Coronary artery (tissue), 2 donors: ENCODE measurements around the gene DDO.

ENCODE experiments used
- DNase-seq: peaks from one replicate; pipeline ENCODE4 v3.0.0-alpha.2; 2017; ENCODE audit warnings: low spot score
- H3K27ac ChIP-seq, 2 donors: fragments of 200-600 bp; sonication (generic); one replicate each; pipeline ENCODE4 v1.5.1; 2016 to 2019
- H3K4me3 ChIP-seq: fragments of 200-600 bp; sonication (generic); 2 replicates; pipeline ENCODE4 v1.5.1; 2016; ENCODE audit warnings: mild to moderate bottlenecking, moderate library complexity
- TF ChIP-seq, protein P1 (sequence below): fragments of 200-600 bp; sonication (generic); IDR thresholded peaks from one replicate; pipeline ENCODE4 v1.5.1; 2019; ENCODE audit warnings: antibody characterized with exemption

DDO gene

DNA sequence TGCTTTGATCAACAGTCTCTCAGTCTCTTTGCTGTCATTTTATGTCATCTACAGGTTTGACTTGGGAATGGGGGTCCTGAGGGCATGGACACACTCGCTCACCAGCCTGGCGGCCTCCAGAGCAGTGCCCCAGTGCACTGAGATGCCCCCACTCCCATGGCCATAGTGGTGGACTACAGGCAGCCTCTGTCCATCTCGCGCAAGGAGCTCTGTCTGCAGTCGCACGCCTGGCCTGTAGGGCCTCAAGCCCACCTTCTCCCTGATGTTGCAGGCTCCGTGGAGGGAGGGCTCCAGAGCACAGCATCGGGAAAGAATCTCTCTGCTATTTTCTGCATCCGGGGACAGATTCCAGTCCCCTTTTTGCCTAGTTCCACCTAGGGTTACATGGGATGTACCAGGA, 22.6 kb downstream of the DDO start:
- H3K27ac ChIP-seq: no peak overlapping the region
- TF ChIP-seq, protein P1, sequence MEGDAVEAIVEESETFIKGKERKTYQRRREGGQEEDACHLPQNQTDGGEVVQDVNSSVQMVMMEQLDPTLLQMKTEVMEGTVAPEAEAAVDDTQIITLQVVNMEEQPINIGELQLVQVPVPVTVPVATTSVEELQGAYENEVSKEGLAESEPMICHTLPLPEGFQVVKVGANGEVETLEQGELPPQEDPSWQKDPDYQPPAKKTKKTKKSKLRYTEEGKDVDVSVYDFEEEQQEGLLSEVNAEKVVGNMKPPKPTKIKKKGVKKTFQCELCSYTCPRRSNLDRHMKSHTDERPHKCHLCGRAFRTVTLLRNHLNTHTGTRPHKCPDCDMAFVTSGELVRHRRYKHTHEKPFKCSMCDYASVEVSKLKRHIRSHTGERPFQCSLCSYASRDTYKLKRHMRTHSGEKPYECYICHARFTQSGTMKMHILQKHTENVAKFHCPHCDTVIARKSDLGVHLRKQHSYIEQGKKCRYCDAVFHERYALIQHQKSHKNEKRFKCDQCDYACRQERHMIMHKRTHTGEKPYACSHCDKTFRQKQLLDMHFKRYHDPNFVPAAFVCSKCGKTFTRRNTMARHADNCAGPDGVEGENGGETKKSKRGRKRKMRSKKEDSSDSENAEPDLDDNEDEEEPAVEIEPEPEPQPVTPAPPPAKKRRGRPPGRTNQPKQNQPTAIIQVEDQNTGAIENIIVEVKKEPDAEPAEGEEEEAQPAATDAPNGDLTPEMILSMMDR: no peak
- no peak overlapping the region for H3K4me3 ChIP-seq
- DNase-seq: no peak

DNA sequence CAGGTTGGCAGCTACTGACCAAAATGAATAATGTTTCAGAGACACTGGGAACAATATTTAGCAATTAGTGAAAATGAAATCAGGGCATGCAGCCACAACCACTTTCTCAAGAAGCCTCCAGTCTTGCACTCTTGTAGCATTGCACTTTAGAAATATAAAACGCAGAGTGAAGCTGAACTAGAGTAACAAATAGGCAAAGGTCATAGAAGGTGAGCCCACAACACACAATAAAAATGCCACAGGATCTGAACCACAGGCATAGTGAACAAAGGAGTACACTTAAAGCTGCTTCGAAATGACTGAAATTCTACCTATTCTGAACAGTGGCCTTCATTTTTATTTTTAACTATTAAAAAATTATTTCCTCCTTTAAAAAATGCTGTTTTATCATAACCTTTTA, 25.0 kb downstream of the DDO start:
- no peak overlapping the region for H3K27ac ChIP-seq
- DNase-seq: no peak
- TF ChIP-seq, protein P1: no peak
- H3K4me3 ChIP-seq: no peak overlapping the region

DNA sequence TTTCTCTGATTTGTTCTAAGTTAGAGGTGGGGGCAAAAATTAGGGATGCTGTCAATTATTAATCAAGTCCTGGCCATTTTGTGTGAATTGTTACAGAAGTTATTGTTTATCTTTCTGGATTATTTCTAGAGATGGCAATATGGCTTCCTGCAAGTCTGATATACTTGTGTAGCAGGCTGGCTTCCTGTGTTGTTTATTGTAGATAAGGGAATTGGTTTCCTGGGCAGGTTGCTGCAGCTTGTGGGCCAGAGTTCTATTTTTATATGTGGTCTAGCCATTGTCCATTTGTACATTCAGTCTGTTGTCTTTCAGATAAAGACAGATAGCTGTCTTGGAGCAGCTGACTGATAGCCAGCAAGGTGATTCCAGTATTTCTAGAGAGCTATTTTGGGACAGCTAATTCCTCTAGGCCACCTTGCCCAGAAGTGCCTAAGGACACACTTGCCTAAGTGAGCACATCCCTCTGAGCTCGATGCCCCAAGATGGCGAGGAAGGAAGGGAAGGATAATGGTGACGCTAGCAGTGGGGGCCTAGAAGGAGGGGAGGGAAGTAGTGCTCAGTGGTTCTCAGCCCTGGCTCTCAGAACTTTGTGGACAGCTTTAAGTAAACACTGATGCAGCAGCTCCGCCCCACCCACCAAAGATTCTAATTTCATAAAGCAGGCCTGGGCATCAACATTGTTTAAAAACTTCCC, 25.5 kb downstream of the DDO start:
- H3K27ac ChIP-seq: no peak overlapping the region
- no peak for DNase-seq
- TF ChIP-seq, protein P1: no peak
- H3K4me3 ChIP-seq: no peak overlapping the region

DNA sequence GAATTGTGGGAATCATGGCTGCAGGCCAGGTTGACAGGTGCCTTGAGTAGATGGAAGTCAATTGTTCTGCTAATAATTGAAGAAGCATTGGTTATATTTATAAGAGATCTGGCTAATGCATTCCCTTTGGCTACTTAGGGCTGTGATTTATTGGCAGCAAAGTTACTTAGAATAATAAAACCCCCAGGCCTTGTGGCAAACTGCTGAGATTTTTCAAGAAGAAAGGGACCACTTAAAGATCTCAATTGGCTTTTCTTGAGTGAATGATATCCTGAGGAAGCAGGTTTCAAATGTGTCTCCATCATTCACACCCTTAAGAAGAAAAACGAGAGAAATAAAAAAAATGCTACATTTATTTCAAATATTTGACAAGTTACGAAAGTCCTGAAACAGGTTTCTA, 27.4 kb downstream of the DDO start:
- no peak for DNase-seq
- TF ChIP-seq, protein P1: no peak
- Histone ChIP-seq H3K4me3 (no peak overlapping the region), H3K27ac (no peak overlapping the region)

DNA sequence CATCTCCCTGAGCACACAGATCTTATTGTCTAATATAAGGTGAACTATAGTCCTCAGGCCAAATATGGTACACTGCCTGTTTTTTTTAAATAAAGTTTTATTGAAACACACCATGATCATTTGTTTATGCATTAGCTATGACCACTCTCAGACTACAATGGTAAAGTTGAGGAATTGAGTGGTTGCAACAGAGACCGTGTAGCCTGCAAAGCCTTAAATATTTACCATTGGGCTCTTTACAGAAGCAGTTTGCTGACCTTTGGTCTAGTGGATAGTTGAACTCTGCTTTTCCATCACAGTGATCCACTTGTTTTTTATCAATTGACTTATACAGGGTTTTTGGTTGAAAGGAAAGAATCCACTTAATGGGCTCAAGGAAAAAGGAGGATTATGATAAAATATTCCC, 29.9 kb downstream of the DDO start:
- no peak overlapping the region for H3K27ac ChIP-seq
- no peak overlapping the region for H3K4me3 ChIP-seq
- TF ChIP-seq, protein P1: no peak
- no peak for DNase-seq

DNA sequence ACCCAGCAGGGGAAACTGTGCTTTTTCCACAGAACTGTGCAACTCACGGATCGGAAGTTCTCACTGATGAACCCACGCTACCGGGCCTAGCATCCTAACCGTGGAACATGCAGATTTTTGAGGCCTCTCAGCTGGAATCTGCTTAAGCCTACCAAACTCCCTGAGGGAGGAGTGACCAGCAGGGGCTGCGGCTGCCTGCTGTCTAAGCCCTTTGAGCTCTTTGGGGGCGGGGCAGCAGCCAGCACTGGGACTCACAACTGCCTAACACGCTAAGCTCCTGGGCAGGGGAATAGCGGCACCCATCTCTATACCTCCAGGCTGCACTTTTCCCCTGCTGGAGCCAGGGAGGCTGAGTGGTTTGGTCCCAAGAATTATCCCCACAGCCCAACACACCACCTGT, 36.8 kb downstream of the DDO start:
- H3K4me3 ChIP-seq: no peak overlapping the region
- TF ChIP-seq, protein P1: no peak
- no peak overlapping the region for H3K27ac ChIP-seq
- no peak for DNase-seq

DNA sequence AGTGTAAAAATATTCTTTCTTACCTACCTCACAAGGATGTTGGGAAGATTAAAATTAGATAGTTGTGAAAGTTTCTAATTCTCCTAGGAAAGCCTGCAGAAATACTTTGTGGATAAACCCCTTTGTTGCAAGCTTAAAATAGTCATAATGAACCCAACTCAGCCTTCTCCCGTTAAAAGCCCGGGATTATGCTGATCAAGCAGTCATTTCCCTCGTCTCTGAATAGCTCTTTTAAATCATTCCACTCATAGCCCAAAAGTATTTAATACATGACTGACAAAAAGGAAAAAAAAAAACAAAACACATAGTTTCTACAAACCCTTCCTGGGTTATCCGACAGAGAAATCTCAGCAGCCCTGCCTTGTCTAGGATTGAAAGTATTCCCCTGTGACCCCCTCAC, 46.3 kb downstream of the DDO start:
- Histone ChIP-seq H3K4me3 (no peak overlapping the region), H3K27ac (no peak overlapping the region)
- no peak for DNase-seq
- TF ChIP-seq, protein P1: no peak
